Stimulated activated CD4-positive, alpha-beta T cell treated with anti-CD3 and anti-CD28 coated beads, Interleukin-15, amount 100 ng/mL, for 48 hours (primary cell): Measurements from ENCODE around the gene DVL1.

Experiments used
- DNase-seq, 2 donors: peaks; one replicate each; pipeline ENCODE4 v3.0.0-alpha.2; 2020; ENCODE audit warnings: low read depth in 2 of 2

The DVL1 gene

DNA sequence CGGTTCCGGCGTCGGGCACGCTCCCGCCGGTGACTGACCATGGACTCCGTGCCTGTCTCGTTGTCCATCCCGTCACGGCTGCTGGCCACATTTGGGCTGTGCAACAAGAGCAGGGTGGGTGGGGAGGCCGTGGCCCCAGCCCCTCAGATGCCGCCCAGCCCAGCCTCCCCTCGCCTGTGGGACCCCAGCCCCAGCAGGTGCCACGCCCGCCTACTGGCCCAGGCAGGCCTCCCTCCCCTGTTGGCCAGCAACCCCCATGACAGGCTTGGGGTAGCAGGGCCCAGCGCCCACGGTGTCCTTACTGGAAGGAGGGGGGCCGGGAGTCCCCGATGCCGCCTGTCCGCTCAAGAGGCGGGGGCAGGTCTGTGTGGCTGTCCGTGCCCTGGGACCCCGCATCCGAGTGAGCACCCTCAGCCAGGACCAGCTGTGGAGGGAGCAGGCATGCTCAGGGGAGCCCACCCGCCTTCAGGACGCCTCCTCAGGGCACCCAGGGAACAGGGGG, 7.1 kb downstream of the DVL1 start:
- DNase-seq = no peak

DNA sequence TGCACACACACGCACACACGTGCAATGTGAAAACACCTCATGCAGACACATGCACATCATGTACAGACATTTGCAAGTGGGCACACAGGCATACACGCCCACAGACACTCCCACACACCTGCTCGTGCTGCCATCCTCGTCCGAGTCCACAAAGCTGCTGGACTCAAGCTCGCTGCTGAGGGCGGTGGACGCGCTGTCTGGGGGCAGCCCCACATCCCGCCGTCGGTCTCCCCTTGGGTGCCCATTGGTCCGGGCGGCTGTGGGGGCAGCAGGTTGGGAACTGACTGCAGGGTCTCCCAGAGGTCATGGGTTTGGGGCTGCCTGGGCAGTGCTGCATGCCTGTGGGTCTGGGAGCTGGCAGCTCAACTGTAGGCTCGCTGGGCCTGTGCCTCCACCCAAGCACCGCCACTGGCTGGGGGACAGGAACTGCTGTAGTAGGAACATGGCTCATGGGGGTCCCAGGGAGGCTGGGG, 7.6 kb downstream of the DVL1 start:
- no peak for DNase-seq

DNA sequence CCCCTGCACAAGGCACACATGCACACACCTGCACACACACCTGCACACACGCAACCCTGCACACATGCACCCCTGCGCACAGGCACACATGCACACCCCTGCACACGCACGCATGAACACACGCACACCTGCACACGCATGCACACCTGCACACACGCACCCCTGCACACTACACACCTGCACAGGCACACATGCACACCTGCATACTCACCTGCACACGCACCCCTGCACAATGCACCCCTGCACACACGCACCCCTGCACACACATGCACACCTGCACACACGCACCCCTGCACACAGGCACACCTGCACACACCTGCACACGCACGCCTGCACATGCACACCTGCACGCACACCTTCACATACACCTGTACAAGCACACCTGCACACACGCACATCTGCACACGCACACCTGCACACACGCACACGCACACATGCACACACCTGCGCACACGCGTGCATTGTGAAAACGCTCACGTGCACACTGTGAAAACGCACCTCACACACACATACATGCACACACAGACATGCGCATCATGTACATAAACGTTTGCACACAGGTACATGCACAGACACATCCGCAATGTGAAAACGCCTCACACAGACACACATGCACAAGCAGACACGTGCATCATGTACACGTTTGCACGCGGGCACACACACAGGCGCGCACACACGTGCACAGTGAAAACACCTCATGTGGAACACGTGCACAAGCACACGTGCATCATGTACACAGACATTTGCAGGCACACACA, 8.2 kb downstream of the DVL1 start:
- no peak for DNase-seq

DNA sequence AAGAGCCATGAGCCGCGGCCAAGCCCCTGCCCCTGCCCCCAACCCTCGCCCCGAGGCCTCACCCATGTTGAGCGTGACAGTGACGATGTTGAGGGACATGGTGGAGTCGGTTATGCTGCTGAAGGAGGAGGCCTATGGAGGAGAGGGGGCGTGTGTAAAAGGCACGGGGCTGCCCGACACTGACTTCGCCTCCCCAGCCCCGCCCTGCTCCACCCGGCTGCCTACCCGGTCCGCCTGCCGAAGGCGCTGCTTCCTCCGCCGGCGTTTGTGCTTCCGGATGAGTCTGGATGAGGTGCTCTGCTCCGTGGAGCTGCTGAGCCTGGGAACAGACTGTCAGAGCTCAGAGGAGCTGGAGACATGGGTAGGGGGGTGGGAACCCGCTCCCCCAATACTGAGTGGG, 9.0 kb downstream of the DVL1 start:
- DNase-seq = no peak

DNA sequence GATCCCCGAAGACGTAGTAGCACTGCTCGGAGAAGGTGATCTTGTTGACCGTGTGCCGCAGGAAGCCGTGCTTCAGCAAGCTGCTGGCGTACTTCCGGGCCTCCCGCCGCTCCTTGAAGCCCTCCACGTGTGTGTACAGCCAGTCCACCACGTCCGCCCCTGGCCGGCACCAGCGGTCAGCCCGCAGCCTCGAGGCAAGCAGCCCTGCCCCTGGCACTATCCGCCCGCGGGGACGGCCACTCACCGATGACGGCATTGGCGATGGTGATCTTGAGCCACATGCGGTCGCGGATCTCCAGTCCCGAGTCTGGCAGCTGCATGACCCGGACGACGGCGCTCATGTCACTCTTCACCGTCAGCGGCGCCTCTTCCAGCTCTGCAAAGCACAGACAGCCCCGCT, 10.9 kb downstream of the DVL1 start:
- no peak for DNase-seq

DNA sequence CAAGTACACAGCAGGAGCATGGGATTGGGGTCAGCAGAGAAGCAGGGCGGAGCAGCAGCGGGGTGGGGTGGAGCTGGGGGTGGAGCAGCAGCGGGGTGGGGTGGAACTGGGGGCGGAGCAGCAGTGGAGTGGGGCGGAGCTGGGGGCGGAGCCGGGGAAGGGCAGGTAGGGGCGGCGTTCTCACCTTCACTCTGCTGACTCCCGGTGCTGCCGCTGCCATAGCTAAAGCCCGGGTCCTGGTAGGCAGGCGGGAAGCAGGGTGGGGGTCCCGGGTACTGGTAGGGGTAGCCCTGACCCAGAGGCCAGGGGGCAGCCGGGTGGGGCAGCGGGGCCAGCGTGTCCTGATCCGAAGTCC, 11.4 kb downstream of the DVL1 start:
- peak in 1 of 2 donors; percentile 47 for DNase-seq

DNA sequence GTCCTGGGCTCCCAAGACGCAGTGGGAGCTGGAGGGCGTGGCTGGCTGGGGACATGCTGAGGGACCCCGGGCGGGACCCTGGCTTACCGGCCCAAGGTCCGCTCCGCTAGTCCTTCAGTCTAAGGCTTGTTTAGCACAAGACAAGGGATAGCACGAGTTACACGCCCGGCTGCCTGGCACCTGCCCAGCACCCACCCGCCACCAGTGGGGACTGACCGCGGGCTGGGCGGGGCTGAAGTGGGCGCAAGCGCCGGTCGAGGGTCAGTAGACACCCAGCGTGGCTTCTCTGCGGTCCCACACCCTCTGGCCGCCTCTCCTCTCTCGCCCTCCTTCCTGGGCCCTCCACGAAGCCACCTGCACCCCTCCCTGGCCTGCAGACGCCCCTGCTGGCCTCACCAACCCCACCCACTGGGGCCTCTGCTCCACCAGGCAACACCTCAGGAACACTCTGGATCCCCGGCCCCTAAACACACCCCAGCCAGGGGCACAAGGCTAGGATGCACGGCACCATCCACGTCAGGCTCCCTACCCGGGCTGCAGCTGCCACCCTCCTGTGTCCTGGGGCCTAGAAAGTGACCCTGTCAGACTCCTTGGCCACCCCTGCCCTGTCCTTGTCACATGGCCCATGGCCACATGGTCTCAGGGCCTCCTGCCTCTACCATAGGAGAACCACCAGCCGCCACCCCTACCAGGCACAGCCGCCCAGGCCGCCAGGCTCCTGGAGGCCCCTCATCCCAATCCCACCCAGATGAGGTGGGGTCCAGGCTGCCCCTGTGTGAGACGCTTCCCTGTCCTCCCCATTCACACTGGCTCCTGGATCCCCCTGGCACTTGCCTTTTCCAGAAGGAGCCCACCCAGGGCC, 12.1 kb downstream of the DVL1 start:
- no peak for DNase-seq

DNA sequence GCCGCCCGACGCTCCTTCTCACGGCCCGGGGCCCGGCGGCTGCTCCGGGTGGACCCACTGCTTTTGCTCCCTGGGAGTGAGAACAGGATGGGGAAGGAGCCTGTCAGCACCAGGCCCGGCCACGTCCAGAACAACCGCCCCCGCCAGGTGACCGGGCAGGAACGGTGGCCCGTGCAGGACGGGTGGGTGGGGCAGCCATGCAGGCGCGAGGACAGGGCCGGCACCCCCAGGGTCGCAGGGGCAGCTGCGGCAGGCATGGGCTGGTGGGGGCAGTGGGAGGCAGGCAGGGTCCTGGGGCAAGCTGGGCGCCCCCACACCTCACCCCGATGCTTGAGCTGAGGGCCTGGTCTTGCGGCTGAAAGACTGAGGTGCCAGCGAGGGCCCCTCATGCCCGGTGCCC, 12.8 kb downstream of the DVL1 start:
- no peak for DNase-seq

DNA sequence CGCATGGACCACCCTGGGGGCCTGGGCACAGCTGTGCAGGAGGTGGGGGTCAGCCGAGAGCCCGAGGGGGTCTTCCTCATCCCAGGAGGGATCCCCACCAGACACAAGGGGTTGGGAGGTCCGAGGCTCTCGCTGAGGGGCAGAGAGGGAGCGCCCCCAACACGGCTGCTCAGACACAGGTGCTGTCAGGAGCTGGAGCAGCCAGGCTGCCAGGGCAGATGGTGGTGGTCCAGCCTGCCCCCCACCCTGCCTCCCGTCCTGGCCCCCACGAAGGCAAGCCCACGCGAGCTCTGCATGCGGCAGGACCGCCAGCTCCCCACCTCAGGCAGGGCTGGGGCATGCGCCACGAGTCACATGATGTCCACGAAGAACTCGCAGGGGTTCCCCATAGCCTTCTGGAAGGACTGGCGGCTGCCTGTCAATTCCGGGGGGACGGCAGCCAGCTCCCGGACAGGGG, 13.4 kb downstream of the DVL1 start:
- DNase-seq = no peak

DNA sequence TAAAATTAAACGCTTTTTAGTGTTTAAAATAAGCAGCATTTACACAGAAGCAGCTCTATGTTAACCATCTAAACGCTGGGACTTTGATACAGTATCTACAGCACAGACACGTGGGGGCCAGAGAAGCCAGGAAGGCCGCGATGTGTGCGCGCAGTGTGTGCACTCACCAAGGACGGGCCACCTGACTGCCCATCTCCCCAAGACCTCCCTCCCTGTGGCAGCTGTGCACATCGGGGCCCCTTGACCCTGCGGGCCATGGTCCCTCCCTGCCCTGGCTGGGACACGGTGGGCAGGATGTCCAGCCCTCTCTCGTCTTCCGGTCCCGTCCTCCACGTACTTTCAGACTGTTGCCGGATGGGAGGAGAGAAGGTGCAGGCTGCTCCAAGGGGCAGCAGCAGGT, 13.9 kb downstream of the DVL1 start:
- DNase-seq = no peak

DNA sequence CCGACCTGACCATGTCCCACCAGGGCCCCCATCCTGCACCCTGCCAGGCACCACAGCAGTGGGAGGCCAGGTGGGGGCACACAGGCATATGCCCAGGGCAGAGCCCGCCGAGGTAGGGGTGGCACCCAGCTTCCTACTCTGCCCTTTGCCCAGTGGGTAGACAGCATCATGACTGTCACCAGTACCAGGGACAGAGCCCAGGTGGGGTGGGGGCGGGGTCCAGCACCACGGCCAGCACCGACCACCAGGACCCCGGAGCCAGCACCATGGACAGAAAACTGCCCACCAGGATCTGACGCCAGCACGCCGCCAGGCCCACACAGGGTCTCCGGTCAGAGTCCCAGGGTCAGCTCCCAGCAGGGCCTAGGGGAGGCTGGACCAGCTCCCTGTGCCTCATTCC, 14.4 kb downstream of the DVL1 start:
- no peak for DNase-seq

DNA sequence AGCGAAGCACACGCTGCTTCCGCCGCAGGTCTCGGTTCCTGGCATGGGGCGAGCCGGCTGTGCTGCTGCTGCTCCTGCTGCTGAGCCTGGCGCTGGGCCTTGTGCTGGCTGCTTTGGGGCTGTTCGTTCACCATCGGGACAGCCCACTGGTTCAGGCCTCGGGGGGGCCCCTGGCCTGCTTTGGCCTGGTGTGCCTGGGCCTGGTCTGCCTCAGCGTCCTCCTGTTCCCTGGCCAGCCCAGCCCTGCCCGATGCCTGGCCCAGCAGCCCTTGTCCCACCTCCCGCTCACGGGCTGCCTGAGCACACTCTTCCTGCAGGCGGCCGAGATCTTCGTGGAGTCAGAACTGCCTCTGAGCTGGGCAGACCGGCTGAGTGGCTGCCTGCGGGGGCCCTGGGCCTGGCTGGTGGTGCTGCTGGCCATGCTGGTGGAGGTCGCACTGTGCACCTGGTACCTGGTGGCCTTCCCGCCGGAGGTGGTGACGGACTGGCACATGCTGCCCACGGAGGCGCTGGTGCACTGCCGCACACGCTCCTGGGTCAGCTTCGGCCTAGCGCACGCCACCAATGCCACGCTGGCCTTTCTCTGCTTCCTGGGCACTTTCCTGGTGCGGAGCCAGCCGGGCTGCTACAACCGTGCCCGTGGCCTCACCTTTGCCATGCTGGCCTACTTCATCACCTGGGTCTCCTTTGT, 15.5 kb downstream of the DVL1 start:
- no peak for DNase-seq

DNA sequence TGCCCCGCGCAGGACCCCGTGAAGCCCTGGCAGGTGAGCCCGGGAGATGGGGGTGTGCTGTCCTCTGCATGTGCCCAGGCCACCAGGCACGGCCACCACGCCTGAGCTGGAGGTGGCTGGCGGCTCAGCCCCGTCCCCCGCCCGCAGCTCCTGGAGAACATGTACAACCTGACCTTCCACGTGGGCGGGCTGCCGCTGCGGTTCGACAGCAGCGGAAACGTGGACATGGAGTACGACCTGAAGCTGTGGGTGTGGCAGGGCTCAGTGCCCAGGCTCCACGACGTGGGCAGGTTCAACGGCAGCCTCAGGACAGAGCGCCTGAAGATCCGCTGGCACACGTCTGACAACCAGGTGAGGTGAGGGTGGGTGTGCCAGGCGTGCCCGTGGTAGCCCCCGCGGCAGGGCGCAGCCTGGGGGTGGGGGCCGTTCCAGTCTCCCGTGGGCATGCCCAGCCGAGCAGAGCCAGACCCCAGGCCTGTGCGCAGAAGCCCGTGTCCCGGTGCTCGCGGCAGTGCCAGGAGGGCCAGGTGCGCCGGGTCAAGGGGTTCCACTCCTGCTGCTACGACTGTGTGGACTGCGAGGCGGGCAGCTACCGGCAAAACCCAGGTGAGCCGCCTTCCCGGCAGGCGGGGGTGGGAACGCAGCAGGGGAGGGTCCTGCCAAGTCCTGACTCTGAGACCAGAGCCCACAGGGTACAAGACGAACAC, 16.3 kb downstream of the DVL1 start:
- DNase-seq = no peak

DNA sequence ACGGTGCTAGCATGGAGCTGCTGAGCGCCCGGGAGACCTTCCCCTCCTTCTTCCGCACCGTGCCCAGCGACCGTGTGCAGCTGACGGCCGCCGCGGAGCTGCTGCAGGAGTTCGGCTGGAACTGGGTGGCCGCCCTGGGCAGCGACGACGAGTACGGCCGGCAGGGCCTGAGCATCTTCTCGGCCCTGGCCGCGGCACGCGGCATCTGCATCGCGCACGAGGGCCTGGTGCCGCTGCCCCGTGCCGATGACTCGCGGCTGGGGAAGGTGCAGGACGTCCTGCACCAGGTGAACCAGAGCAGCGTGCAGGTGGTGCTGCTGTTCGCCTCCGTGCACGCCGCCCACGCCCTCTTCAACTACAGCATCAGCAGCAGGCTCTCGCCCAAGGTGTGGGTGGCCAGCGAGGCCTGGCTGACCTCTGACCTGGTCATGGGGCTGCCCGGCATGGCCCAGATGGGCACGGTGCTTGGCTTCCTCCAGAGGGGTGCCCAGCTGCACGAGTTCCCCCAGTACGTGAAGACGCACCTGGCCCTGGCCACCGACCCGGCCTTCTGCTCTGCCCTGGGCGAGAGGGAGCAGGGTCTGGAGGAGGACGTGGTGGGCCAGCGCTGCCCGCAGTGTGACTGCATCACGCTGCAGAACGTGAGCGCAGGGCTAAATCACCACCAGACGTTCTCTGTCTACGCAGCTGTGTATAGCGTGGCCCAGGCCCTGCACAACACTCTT, 17.0 kb downstream of the DVL1 start:
- no peak for DNase-seq

DNA sequence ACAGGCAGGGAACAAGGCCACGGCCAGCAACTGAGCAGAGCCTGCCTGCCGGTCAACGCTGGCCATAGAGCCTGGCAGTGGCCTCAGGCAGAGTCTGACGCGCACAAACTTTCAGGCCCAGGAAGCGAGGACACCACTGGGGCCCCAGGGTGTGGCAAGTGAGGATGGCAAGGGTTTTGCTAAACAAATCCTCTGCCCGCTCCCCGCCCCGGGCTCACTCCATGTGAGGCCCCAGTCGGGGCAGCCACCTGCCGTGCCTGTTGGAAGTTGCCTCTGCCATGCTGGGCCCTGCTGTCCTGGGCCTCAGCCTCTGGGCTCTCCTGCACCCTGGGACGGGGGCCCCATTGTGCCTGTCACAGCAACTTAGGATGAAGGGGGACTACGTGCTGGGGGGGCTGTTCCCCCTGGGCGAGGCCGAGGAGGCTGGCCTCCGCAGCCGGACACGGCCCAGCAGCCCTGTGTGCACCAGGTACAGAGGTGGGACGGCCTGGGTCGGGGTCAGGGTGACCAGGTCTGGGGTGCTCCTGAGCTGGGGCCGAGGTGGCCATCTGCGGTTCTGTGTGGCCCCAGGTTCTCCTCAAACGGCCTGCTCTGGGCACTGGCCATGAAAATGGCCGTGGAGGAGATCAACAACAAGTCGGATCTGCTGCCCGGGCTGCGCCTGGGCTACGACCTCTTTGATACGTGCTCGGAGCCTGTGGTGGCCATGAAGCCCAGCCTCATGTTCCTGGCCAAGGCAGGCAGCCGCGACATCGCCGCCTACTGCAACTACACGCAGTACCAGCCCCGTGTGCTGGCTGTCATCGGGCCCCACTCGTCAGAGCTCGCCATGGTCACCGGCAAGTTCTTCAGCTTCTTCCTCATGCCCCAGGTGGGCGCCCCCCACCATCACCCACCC, 17.9 kb downstream of the DVL1 start, which contains the start of gene TAS1R3:
TAS1R3 (plus strand) TSS at position 213 of the 898 bp plus-strand sequence; CDS start at position 279, 66 bp downstream.
- DNase-seq = no peak

DNA sequence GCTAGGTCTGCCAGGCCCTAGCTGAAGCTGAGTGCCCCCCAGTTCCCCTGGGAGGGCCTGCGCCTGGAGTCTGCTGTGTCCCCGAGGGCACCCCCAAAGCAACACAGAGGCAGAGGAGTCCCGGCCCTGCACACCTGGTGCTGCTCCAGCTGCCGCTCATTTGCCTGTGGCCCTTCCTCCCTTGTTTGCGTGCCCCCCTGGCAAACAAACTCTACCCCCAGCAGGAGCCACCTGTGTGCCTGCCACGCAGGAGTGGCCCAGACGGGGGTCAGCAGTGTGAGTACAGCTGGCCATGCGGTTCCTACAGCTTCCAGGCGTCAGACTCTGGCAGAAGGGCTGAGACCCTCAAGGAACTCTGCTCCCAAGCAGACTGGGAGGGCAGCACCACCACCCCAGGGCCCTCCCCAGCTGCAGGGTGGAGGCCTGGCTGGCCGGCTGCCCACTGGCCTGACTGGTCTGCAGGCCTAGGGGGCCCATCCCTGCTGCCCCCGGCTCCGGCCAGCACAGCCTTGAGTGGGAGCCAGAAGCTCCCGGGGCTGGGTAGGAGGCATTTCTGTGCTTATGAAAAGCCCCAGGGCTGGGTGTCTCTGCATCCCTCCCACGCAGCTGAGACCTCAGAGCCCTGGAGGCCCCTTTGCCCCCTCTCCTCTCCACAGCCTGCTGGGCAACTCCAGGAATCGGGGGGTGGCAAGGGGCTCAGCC, 18.7 kb downstream of the DVL1 start:
- no peak for DNase-seq

DNA sequence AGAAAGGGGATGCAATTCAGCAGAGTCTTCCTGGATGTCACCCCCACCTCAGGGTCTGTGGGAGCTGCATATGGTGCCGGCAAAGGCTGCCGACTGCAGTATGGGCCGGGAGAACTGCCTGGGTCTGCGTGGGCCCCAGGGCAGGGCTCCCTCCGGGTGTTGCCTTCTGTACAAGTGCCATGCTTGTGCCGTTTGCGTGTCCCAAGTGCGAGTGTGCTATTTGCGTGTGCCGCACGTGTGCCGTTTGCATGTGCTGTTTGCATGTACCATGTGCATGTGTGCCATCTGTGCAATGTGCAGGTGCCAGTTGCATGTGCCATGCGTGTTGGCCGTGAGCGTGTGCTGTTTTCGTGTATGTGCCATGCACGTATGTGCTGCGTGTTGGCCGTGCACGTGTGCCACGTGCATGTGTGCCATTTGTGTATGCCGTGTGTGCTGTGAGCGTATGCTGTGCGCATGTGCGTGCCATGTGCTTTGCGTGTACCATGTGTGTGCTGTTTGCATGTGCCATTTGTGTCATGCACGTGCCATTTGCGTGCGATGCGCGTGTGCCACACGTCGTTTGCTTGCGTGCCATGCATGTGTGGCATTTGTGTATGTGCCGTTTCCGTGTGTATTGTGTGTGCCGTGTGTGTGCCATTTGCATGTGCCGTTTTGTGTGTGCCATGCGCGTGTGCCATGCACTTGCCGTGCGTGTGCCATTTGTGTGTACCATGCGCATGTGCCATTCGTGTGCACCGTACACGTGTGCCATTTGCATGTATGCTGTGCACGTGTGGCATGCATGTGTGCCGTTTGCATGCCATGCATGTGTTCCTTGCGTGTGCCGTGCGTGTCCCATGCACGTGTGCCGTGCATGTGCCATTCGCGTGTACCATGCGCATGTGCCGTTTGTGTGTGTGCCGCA, 19.7 kb downstream of the DVL1 start:
- DNase-seq = no peak

DNA sequence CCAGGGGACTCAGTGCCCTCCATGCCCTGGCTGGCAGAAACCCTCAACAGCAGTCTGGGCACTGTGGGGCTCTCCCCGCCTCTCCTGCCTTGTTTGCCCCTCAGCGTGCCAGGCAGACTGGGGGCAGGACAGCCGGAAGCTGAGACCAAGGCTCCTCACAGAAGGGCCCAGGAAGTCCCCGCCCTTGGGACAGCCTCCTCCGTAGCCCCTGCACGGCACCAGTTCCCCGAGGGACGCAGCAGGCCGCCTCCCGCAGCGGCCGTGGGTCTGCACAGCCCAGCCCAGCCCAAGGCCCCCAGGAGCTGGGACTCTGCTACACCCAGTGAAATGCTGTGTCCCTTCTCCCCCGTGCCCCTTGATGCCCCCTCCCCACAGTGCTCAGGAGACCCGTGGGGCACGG, 21.0 kb downstream of the DVL1 start:
- no peak for DNase-seq
